HG03108 (cell line): ENCODE measurements around the gene KCND3.

ENCODE experiments used
- ATAC-seq: cut with Tn5 transposase; IDR thresholded peaks from one replicate; pipeline ENCODE4 v1.9.1; 2021; ENCODE audit warnings: moderate library complexity; ENCODE audit not compliant: unreplicated experiment

Gene KCND3

DNA sequence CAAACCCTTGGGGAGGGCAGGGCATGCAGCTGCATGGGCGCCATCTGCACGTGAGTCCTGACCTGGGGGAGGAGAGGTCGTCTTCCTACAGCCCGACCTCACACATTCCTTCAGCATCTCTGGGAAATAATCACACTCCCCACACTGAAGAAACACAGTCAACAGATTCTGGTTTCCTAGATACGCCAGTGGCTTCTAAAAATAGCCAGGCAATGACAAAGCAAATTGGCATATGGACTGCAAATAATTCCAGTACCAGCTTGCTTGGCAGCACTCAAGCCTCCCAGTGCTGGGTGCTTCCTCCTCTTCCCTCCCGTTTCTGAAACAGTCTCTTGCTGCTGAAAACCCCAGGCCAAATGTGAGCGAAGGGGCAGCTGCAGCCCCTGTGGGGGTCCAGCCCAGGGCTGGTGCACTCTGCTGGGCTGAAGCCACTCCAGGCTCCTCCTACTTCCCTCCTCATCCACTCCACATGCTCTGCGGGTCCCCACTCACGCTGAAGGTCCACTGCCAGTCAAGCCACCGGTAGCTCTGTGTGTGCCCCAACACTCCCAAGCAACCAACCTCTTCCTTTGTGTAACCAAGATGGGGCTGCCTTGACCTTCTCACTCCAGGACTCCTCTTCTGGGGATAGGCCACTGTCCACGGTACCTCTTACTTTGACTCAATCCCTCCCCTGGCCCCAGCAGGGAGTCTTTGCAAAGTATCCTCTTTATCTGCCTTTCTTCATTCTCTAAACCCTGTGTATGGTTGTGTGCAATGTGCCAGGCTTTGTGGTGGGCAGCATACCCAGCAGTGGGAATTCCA lies 69.0 kb downstream of the KCND3 start:
- ATAC-seq: no peak

GRCh38 chr1:111911776-111912515 lies 77.5 kb downstream of the KCND3 start:
- no peak for ATAC-seq

DNA sequence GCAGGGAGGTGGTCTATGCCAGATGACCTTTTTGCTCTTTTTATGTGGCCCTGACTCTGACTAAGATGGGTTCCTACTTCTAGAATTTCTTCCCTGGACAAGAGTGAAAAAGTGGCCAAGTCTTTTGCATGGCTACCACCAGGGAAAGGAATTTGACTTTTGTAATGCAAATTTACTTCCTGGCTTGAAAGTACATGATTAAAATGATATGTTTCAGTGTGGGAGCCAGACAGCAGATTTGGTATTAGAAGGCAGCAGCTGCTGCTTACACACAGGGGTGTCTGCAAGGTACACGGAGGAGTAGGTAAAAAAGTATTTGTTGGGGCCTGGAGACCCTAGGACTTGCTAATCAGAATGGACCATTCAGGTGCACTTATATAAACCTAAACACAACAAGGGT lies 78.4 kb downstream of the KCND3 start:
- ATAC-seq: no peak

DNA sequence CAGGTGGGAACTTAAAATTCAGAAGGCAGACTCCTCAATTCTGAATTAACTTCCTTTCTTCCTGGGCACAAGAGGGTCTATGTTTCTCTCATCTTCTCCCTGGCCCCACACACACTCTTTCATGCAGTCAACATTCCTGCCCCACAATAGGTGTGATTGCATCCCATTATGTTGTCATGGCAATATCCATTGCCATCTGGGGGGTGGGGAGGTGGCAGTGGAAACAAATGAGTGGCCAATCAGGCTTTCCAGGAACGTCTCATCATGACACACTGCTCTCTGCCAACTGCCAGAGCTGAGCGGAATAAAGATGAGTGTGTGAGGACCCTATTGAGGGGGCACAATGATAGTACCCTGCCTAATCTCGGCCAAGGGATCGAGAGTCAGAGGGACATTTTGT lies 80.4 kb downstream of the KCND3 start:
- ATAC-seq: no peak

- no peak for ATAC-seq
These were observed 81.4 kb downstream of the KCND3 start for GRCh38 chr1:111908011-111908621.

- no peak for ATAC-seq
These were observed 82.1 kb downstream of the KCND3 start for GRCh38 chr1:111907321-111907720.

- ATAC-seq: no peak
These were observed 82.7 kb downstream of the KCND3 start for GRCh38 chr1:111906816-111907215.

- ATAC-seq: no peak
These were observed 83.4 kb downstream of the KCND3 start for GRCh38 chr1:111906111-111906510.

- ATAC-seq: no peak
These were observed 84.8 kb downstream of the KCND3 start for GRCh38 chr1:111904478-111905218.

- no peak for ATAC-seq
These were observed 85.5 kb downstream of the KCND3 start for GRCh38 chr1:111903871-111904449.

GRCh38 chr1:111903148-111903870 lies 86.2 kb downstream of the KCND3 start:
- ATAC-seq: no peak

DNA sequence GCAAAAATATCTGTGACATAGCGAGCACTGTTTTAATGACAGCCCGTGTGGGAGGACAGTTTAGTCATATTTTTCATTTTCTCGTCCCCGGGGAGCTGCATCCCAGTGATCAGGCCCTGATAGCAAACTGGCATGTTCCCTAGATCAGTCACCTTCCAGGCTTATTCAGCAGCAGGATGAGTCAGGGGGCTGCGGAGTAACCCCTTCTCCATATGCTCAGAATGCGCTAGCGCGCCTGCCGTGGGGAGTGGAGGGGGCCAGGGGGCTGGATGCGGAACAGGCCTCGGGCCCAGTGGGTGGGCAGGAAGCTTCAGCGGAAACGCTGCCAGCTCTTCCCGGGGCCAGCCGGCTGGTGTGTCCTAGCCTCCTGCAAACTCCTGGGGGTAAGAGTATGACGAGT lies 94.0 kb downstream of the KCND3 start:
- no peak for ATAC-seq

GRCh38 chr1:111895017-111895416 lies 94.5 kb downstream of the KCND3 start:
- ATAC-seq: no peak

DNA sequence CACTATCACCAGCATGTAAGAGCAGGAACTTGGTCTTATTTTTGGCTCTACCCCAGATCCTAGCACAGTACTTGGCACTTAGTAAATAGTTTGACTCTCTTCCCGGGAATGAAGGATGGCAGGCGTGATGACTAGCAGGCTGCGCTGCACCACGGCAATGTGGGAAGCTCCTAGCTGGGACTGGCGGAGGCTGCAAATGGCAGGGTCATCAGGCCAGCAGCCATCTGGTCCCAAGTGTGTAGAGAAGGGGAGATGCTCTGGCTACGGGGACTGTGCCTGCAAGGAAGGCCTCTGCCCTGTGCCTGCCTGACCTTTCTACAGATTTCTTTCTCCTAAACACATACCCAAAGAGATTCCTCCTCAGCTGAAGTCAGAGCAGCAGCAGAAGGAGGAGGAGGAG lies 95.0 kb downstream of the KCND3 start:
- no peak for ATAC-seq

DNA sequence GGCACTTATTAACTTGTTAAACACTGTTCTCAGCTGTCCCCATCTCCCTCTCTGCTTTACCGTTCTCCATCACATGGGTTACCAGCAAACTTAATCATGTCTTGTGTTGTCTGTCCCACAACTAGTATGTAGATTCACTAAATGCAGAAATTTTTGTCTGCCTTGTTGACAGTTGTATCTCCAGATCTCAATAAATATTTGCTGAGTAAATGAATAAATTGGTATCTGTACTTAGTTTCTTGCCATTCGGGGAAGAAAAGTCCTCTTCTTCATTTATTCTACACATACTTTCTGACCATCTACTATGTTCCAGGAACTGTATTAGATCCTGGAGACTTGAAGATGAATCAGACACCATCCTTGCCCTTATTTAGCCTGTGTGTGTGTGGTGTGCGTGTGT lies 97.9 kb downstream of the KCND3 start:
- no peak for ATAC-seq

GRCh38 chr1:111888740-111889376 lies 100.6 kb downstream of the KCND3 start:
- no peak for ATAC-seq

DNA sequence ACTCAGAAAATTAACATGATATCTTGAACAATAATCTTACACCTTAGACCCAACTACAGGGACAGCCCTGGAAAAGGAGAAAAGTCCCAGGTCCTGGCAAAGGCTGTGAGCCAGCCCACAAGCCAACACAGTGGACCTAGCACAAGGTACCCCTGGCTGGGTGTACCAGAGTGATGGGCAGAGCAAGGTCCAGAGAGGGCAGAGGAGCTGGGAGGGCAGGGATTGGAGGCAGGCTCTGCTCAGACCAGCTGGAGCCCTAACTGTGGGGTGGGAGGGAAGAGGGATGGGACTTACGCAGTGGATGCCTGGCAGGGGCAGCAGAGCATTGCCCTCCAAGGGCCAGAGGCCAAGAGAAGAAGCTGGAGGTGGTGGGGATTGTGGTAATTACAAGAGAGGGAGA lies 101.6 kb downstream of the KCND3 start:
- no peak for ATAC-seq

DNA sequence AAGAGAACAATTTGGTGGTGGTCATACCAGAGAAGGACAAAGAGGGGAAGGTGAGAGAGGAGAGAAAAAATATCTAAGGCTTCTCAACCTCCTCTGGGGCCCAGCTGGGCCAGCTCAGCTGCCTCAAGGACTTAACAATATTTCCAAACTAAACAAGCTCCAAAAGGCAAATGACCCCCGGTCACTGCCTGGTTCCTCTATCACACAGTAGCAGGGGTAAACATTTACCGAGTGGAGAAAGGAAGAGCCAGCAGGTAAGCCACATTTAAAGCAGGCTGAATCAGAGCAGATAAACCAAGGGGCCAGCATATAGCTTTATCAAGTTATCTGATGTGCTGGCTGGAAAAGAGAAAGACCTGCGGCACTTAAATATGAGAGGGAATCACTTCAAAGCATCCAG lies 102.1 kb downstream of the KCND3 start:
- ATAC-seq: no peak

GRCh38 chr1:111886741-111887140 lies 102.7 kb downstream of the KCND3 start:
- no peak for ATAC-seq
